ENCODE data around the gene PKHD1. TPM values are rescaled to one million over a fixed set of nuclear protein-coding genes. Genes with fewer than 3 reads are reported as not detected.

The PKHD1 gene
- total RNA-seq, 2 experiments from 2014 or later: not detected

GRCh38 chr6:52086741-52087140, 672 bp downstream of the PKHD1 start:
- no peaks in the 10 kb centered on the region for H3K9me3 Mint-ChIP-seq

GRCh38 chr6:52081237-52081636, 6.2 kb downstream of the PKHD1 start:
- no peak overlapping the region for H3K4me3 Mint-ChIP-seq
- no peak for DNase-seq
- no peaks in the 10 kb centered on the region for H3K4me1 Mint-ChIP-seq
- H3K27ac Mint-ChIP-seq: no peak overlapping the region
- no peaks in the 10 kb centered on the region for H3K36me3 Mint-ChIP-seq (ENCODE audit: low read depth)
- H3K9me3 Mint-ChIP-seq: no peaks in the 10 kb centered on the region
- CTCF ChIA-PET: no interaction called here
- POLR2A ChIA-PET: no interaction called here
- H3K27me3 Mint-ChIP-seq: peaks cover 19% of the 10 kb centered on the region

More at GRCh38 chr6:52086741-52087140, 672 bp downstream of the PKHD1 start:
- no peaks in the 10 kb centered on the region for H3K36me3 Mint-ChIP-seq (ENCODE audit: low read depth)
- no peak overlapping the region for H3K4me3 Mint-ChIP-seq
- no peak overlapping the region for H3K27ac Mint-ChIP-seq
- peaks cover 9% of the 10 kb centered on the region for H3K27me3 Mint-ChIP-seq
- H3K4me1 Mint-ChIP-seq: no peaks in the 10 kb centered on the region
- POLR2A ChIA-PET: no interaction called here
- DNase-seq: no peak
- CTCF ChIA-PET: no interaction called here

GRCh38 chr6:52077961-52078625, 9.3 kb downstream of the PKHD1 start:
- H3K4me1 Mint-ChIP-seq: no peaks in the 10 kb centered on the region
- no peaks in the 10 kb centered on the region for H3K9me3 Mint-ChIP-seq
- no peak for DNase-seq
- no peak overlapping the region for H3K27ac Mint-ChIP-seq
- H3K27me3 Mint-ChIP-seq: peaks cover 29% of the 10 kb centered on the region
- CTCF ChIA-PET: interaction anchor here (1.4 kb wide), 1 partner anchor 17 kb away, joined by 4 read pairs; no protein-coding TSS in a partner anchor
- no peak overlapping the region for H3K4me3 Mint-ChIP-seq
- no peaks in the 10 kb centered on the region for H3K36me3 Mint-ChIP-seq (ENCODE audit: low read depth)
- POLR2A ChIA-PET: no interaction called here

- POLR2A ChIA-PET: no interaction called here
- CTCF ChIA-PET: interaction anchor here (1.4 kb wide), 1 partner anchor 16 kb away, joined by 4 read pairs; no protein-coding TSS in a partner anchor
- H3K4me1 Mint-ChIP-seq: no peaks in the 10 kb centered on the region
- DNase-seq: no peak
- H3K27me3 Mint-ChIP-seq: peaks cover 36% of the 10 kb centered on the region
- H3K9me3 Mint-ChIP-seq: no peaks in the 10 kb centered on the region
- no peak overlapping the region for H3K4me3 Mint-ChIP-seq
- no peak overlapping the region for H3K27ac Mint-ChIP-seq
- H3K36me3 Mint-ChIP-seq (ENCODE audit: low read depth): no peaks in the 10 kb centered on the region
These were observed 10.1 kb downstream of the PKHD1 start for GRCh38 chr6:52077180-52077884.

GRCh38 chr6:52076791-52077179, 10.6 kb downstream of the PKHD1 start:
- no peaks in the 10 kb centered on the region for H3K9me3 Mint-ChIP-seq
- H3K4me3 Mint-ChIP-seq: no peak overlapping the region
- no peaks in the 10 kb centered on the region for H3K36me3 Mint-ChIP-seq (ENCODE audit: low read depth)
- POLR2A ChIA-PET: no interaction called here
- no peaks in the 10 kb centered on the region for H3K4me1 Mint-ChIP-seq
- no peak overlapping the region for H3K27ac Mint-ChIP-seq
- peaks cover 38% of the 10 kb centered on the region for H3K27me3 Mint-ChIP-seq
- no peak for DNase-seq
- CTCF ChIA-PET: interaction anchor here (1.4 to 1.5 kb wide), 2 partner anchors 11 to 16 kb away, joined by 4 to 5 read pairs; no protein-coding TSS in a partner anchor

- no peak for DNase-seq
- Mint-ChIP-seq H3K4me3 (no peak overlapping the region), H3K27ac (no peak overlapping the region), H3K36me3 (ENCODE audit: low read depth) (no peaks in the 10 kb centered on the region), H3K4me1 (no peaks in the 10 kb centered on the region), H3K27me3 (peaks cover 36% of the 10 kb centered on the region), H3K9me3 (no peaks in the 10 kb centered on the region)
- CTCF ChIA-PET: no interaction called here
- POLR2A ChIA-PET: no interaction called here
These were observed 12.7 kb downstream of the PKHD1 start for GRCh38 chr6:52074716-52075115.

- ChIA-PET CTCF (no interaction called here), POLR2A (no interaction called here)
- DNase-seq: no peak
- peaks cover 34% of the 10 kb centered on the region for H3K27me3 Mint-ChIP-seq
- no peaks in the 10 kb centered on the region for H3K9me3 Mint-ChIP-seq
- H3K36me3 Mint-ChIP-seq (ENCODE audit: low read depth): no peaks in the 10 kb centered on the region
- no peak overlapping the region for H3K27ac Mint-ChIP-seq
- H3K4me3 Mint-ChIP-seq: no peak overlapping the region
- H3K4me1 Mint-ChIP-seq: no peaks in the 10 kb centered on the region
These were observed 13.3 kb downstream of the PKHD1 start for GRCh38 chr6:52074155-52074554.

- Mint-ChIP-seq H3K4me1 (peaks cover 13% of the 10 kb centered on the region), H3K36me3 (ENCODE audit: low read depth) (no peaks in the 10 kb centered on the region), H3K4me3 (no peak overlapping the region), H3K27me3 (peaks cover 10% of the 10 kb centered on the region), H3K9me3 (peaks cover 5% of the 10 kb centered on the region), H3K27ac (no peak overlapping the region)
- DNase-seq: no peak
- ChIA-PET POLR2A (no interaction called here), CTCF (interaction anchor here (1.1 kb wide), 1 partner anchor 10 kb away, joined by 5 read pairs; no protein-coding TSS in a partner anchor)
These were observed 21.8 kb downstream of the PKHD1 start for GRCh38 chr6:52065621-52066020.

- CTCF ChIA-PET: interaction anchor here (1.1 to 1.7 kb wide), 3 partner anchors 21 to 161 kb away, joined by 3 to 4 read pairs (median 3); no protein-coding TSS in a partner anchor
- Mint-ChIP-seq H3K9me3 (peaks cover 5% of the 10 kb centered on the region), H3K27ac (peak overlapping the region; percentile 79), H3K4me1 (peaks cover 13% of the 10 kb centered on the region), H3K27me3 (peaks cover 7% of the 10 kb centered on the region), H3K4me3 (peak overlapping the region; percentile 50), H3K36me3 (ENCODE audit: low read depth) (no peaks in the 10 kb centered on the region)
- peak; percentile 76 for DNase-seq
- POLR2A ChIA-PET: no interaction called here
These were observed 23.6 kb downstream of the PKHD1 start for GRCh38 chr6:52063584-52064344.

- peaks cover 13% of the 10 kb centered on the region for H3K27me3 Mint-ChIP-seq
- CTCF ChIA-PET: interaction anchor here (1.6 kb wide), 1 partner anchor 16 kb away, joined by 4 read pairs; no protein-coding TSS in a partner anchor
- H3K27ac Mint-ChIP-seq: no peak overlapping the region
- H3K36me3 Mint-ChIP-seq (ENCODE audit: low read depth): no peaks in the 10 kb centered on the region
- H3K4me3 Mint-ChIP-seq: no peak overlapping the region
- POLR2A ChIA-PET: no interaction called here
- DNase-seq: no peak
- H3K9me3 Mint-ChIP-seq: peaks cover 5% of the 10 kb centered on the region
- peaks cover 13% of the 10 kb centered on the region for H3K4me1 Mint-ChIP-seq
These were observed 25.9 kb downstream of the PKHD1 start for GRCh38 chr6:52061481-52061880.

GRCh38 chr6:52059821-52060220, 27.6 kb downstream of the PKHD1 start:
- no peak for DNase-seq
- Mint-ChIP-seq H3K9me3 (peaks cover 5% of the 10 kb centered on the region), H3K27me3 (peaks cover 14% of the 10 kb centered on the region), H3K4me3 (no peak overlapping the region), H3K4me1 (peaks cover 13% of the 10 kb centered on the region), H3K27ac (no peak overlapping the region), H3K36me3 (ENCODE audit: low read depth) (no peaks in the 10 kb centered on the region)
- CTCF ChIA-PET: interaction anchor here (1.0 kb wide), 1 partner anchor 12 kb away, joined by 3 read pairs; no protein-coding TSS in a partner anchor
- POLR2A ChIA-PET: no interaction called here

GRCh38 chr6:52055451-52055850, 32.0 kb downstream of the PKHD1 start:
- Mint-ChIP-seq H3K9me3 (no peaks in the 10 kb centered on the region), H3K27ac (no peak overlapping the region), H3K36me3 (ENCODE audit: low read depth) (no peaks in the 10 kb centered on the region), H3K4me3 (no peak overlapping the region), H3K27me3 (peaks cover 14% of the 10 kb centered on the region), H3K4me1 (no peaks in the 10 kb centered on the region)
- no peak for DNase-seq
- CTCF ChIA-PET: no interaction called here
- POLR2A ChIA-PET: no interaction called here

Data from activated CD4-positive, alpha-beta T cell treated with anti-CD3 and anti-CD28 coated beads, Interleukin-2, amount 10 ng/mL, durations not matched to agents 7 days and 5 days (primary cell).